ENCODE data around the gene KIFAP3. TPM values are rescaled to one million over a fixed set of nuclear protein-coding genes. Genes with fewer than 3 reads are reported as not detected.

Gene KIFAP3
- total and polyA plus RNA-seq, 9 donors, result 16.1 to 35.5 (median 31.4) TPM

- H3K9me3 ChIP-seq, result no peaks in the 10 kb centered on the region
- DNase-seq, result no peak
- TF ChIP-seq POLR2A (IDR thresholded peaks at IDR 0.05) (no peak), EP300 (IDR thresholded peaks at IDR 0.05) (no peak), CTCF (IDR thresholded peaks at IDR 0.05) (no peak)
- H3K27ac ChIP-seq, result no peak overlapping the region
- intact Hi-C loops (cut with DNase I), result no loop called here
- peaks cover 3% of the 10 kb centered on the region for H3K4me1 ChIP-seq (ENCODE audit: insufficient read depth)
- H3K36me3 ChIP-seq, result no peaks in the 10 kb centered on the region
- 74 to 86% (median 76%) methylated on average over 5 of the region's 5 CpGs for WGBS, 3 donors
- no peak overlapping the region for H3K4me3 ChIP-seq
- no peaks in the 10 kb centered on the region for H3K27me3 ChIP-seq
These were observed 183.5 kb downstream of the KIFAP3 start for GRCh38 chr1:169890761-169891538.

DNA sequence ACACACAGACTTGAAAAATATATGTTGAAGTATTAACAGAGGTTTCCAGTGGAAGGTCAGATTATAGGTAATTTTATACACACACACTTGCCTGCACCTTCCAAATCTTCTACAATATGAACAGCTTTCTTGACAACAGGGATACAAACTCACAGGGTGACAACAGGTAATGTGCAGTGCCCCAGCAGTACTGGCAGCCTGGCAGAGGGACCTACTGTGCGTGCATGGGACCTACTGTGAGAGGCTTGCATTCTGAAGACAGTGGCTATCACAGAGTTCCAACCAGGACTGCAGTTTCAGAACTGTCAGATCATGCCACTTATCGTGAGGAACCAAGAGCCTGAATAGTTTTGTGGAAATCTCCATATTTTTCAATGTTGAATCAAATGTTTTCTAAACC is 184.6 kb downstream of the KIFAP3 start:
- no peak for DNase-seq
- intact Hi-C loops (cut with DNase I), result no loop called here
- no peak overlapping the region for H3K27ac ChIP-seq
- H3K36me3 ChIP-seq, result no peaks in the 10 kb centered on the region
- no peaks in the 10 kb centered on the region for H3K27me3 ChIP-seq
- TF ChIP-seq CTCF (IDR thresholded peaks at IDR 0.05), result no peak
- TF ChIP-seq EP300 (IDR thresholded peaks at IDR 0.05), result no peak
- TF ChIP-seq POLR2A (IDR thresholded peaks at IDR 0.05), result no peak
- H3K4me1 ChIP-seq (ENCODE audit: insufficient read depth), result peaks cover 3% of the 10 kb centered on the region
- WGBS, 3 donors, result 92 to 98% (median 95%) methylated on average over 2 of the region's 2 CpGs
- H3K4me3 ChIP-seq, result no peak overlapping the region
- H3K9me3 ChIP-seq, result no peaks in the 10 kb centered on the region

- Histone ChIP-seq H3K27me3 (no peaks in the 10 kb centered on the region), H3K4me1 (ENCODE audit: insufficient read depth) (no peaks in the 10 kb centered on the region), H3K9me3 (no peaks in the 10 kb centered on the region), H3K36me3 (no peaks in the 10 kb centered on the region), H3K4me3 (no peak overlapping the region), H3K27ac (no peak overlapping the region)
- TF ChIP-seq CTCF (IDR thresholded peaks at IDR 0.05), result no peak
- TF ChIP-seq EP300 (IDR thresholded peaks at IDR 0.05), result no peak
- no peak for TF ChIP-seq POLR2A (IDR thresholded peaks at IDR 0.05)
- WGBS, 3 donors, result 91 to 95% (median 92%) methylated on average over 2 of the region's 2 CpGs
- no peak for DNase-seq
- intact Hi-C loops (cut with DNase I), result no loop called here
These were observed 187.6 kb downstream of the KIFAP3 start for GRCh38 chr1:169886931-169887330.

GRCh38 chr1:169886422-169886821 is 188.1 kb downstream of the KIFAP3 start:
- no peak for DNase-seq
- H3K4me3 ChIP-seq, result no peak overlapping the region
- 88 to 93% (median 88%) methylated on average over 1 of the region's 1 CpG for WGBS, 3 donors
- H3K36me3 ChIP-seq, result no peaks in the 10 kb centered on the region
- TF ChIP-seq CTCF (IDR thresholded peaks at IDR 0.05) (no peak), EP300 (IDR thresholded peaks at IDR 0.05) (no peak), POLR2A (IDR thresholded peaks at IDR 0.05) (no peak)
- no peaks in the 10 kb centered on the region for H3K4me1 ChIP-seq (ENCODE audit: insufficient read depth)
- intact Hi-C loops (cut with DNase I), result no loop called here
- no peaks in the 10 kb centered on the region for H3K27me3 ChIP-seq
- H3K27ac ChIP-seq, result no peak overlapping the region
- H3K9me3 ChIP-seq, result no peaks in the 10 kb centered on the region
